Tibial artery (tissue), 4 donors: Measurements from ENCODE around the gene ACER3.

Experiments
- DNase-seq, 2 donors: peaks; one replicate each; pipeline ENCODE4 v3.0.0-alpha.2; 2019
- H3K27ac ChIP-seq, 2 donors: fragments of 200-600 bp; sonication (generic) in 1 of 2; 1 replicate in 1 of 2; 2 replicates in 1 of 2; pipeline ENCODE4 v1.5.1; 2018 to 2019; ENCODE audit warnings: mild to moderate bottlenecking in 1 of 2
- H3K27me3 ChIP-seq, 2 donors: fragments of 200-600 bp; sonication (generic) in 1 of 2; one replicate each; pipeline versions ENCODE4 v1.5.1 to v1.6.0; 2016 to 2019
- H3K36me3 ChIP-seq, 3 donors: fragments of 200-600 bp; sonication (generic) in 2 of 3; one replicate each; pipeline ENCODE4 v1.5.1; 2016 to 2019; ENCODE audit warnings: mild to moderate bottlenecking in 2 of 3
- H3K4me1 ChIP-seq, 4 donors: fragments of 200-600 bp; sonication (generic) in 2 of 4; 1 replicate in 3 of 4; 2 replicates in 1 of 4; pipeline ENCODE4 v1.5.1; 2016 to 2019
- H3K4me3 ChIP-seq, 2 donors: fragments of 200-600 bp; sonication (generic) in 1 of 2; 1 replicate in 1 of 2; 2 replicates in 1 of 2; pipeline ENCODE4 v1.5.1; 2018 to 2019; ENCODE audit warnings: mild to moderate bottlenecking in 2 of 2
- H3K9me3 ChIP-seq, 3 donors: fragments of 200-600 bp; sonication (generic) in 1 of 3; one replicate each; pipeline ENCODE4 v1.5.1; 2016 to 2019
- intact Hi-C: fragments of 100-400 bp; cut with DNase I; formaldehyde crosslinking; loops from one replicate; pipeline ENCODE4 v1.15.0; 2023; ENCODE audit warnings: low total_unique reads
- TF ChIP-seq, protein P1 (sequence below), 2 experiments: fragments of 200-600 bp in 1 of 2; fragments of 450-650 bp in 1 of 2; IDR thresholded peaks; one replicate each; pipeline ENCODE4 v1.5.1; 2017 to 2019; ENCODE audit warnings: antibody characterized with exemption in 2 of 2, mild to moderate bottlenecking in 1 of 2, moderate library complexity in 1 of 2

Gene ACER3

DNA sequence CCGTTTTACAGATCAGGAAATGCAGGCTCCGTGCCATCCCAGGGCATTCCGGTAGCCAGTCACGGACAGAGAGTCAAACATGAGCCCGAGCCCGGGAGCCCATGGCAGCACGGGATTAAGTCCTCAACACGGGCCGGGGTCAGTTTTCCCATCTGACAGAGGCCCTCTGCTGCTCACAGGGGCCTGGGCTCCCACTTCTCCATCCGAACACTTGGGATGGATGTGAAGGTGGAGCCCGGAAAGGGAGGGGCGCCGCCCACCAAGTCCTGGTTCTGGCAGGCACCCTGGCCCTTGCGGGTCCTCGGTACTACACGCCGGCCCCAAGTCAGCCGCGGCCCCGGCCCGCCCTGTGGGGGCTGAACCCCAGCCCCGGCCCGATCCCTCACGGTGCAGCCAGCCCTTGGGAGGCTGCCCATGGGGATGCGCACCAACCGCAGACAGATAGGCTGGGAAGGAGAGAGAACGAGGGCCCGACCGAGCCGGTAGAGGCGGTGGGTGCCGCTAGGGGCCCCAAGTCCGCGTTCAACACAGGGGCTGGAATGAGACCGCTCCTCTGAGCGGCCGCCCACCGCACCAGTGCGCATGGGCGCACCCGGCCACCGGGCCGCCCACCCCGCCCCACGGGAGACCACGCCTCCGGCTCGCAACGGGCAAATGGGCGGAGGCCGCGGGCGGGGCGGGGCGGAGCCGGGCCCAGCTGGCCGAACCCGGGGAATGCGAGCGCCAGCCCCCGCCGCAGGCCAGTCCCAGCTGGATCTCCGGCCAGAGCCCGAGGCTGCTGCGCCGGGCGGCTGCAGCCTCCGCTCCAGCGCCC lies 205.7 kb downstream of the ACER3 start, which contains the start of gene CAPN5:
Gene CAPN5 (plus strand): TSS at position 743 of the 814 bp plus-strand sequence. CDS start 17,916 bp downstream, outside the sequence.
- H3K27ac ChIP-seq: peak within 1 kb of the TSS; percentile 90 to 96
- intact Hi-C loops: loop anchor here (10.0 kb wide), 2 partner anchors 282 to 622 kb away; partner anchors contain the start of genes EMSY and TSKU
- TF ChIP-seq, protein P1, sequence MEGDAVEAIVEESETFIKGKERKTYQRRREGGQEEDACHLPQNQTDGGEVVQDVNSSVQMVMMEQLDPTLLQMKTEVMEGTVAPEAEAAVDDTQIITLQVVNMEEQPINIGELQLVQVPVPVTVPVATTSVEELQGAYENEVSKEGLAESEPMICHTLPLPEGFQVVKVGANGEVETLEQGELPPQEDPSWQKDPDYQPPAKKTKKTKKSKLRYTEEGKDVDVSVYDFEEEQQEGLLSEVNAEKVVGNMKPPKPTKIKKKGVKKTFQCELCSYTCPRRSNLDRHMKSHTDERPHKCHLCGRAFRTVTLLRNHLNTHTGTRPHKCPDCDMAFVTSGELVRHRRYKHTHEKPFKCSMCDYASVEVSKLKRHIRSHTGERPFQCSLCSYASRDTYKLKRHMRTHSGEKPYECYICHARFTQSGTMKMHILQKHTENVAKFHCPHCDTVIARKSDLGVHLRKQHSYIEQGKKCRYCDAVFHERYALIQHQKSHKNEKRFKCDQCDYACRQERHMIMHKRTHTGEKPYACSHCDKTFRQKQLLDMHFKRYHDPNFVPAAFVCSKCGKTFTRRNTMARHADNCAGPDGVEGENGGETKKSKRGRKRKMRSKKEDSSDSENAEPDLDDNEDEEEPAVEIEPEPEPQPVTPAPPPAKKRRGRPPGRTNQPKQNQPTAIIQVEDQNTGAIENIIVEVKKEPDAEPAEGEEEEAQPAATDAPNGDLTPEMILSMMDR (IDR thresholded peaks at IDR 0.05): peak; percentile 12 to 53
- H3K27me3 ChIP-seq: no peaks in the 10 kb centered on the region
- H3K4me3 ChIP-seq: peak within 1 kb of the TSS; percentile 79 to 91
- H3K4me1 ChIP-seq: peaks cover 0 to 16% (median 7%) of the 10 kb centered on the region in 4 donors
- peak; percentile 89 to 95 for DNase-seq
- H3K36me3 ChIP-seq: no peaks in the 10 kb centered on the region
- H3K9me3 ChIP-seq: no peaks in the 10 kb centered on the region

DNA sequence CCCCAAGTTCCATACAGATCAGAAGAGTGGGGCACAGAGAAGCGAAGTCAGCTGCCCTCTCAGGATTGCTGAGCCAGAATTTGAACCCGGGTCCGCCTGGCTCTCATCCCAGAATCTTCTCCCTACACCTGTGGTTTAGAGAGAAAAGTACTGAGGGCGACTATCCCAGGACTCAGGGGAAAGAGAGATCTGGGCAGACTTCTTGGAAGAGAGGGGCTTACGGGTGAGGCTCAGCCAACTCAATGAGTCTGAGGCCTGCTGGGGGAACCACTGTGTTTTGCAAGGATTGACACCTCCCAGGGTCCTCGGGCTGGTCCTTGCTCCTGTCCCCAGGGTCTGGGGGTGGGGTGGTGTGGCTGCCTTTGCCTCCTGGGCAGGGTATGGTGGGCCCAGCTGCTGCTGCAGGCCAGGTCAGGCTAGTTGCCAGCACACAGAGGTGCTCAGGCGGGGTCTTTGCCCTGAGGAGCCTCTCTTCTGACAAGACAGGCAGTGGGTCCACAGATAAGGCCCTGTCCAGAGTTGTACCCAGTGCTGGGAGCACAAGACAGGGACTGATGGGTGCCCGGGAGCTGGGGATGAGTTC lies 207.2 kb downstream of the ACER3 start:
- Histone ChIP-seq H3K27ac (peak overlapping the region in 1 of 2 donors; percentile 90), H3K4me1 (peaks cover 0 to 28% (median 18%) of the 10 kb centered on the region in 4 donors), H3K27me3 (no peaks in the 10 kb centered on the region), H3K36me3 (no peaks in the 10 kb centered on the region), H3K9me3 (no peaks in the 10 kb centered on the region), H3K4me3 (peak overlapping the region; percentile 79 to 91)
- TF ChIP-seq, protein P1 (IDR thresholded peaks at IDR 0.05): no peak
- peak in 1 of 2 donors; percentile 54 for DNase-seq
- intact Hi-C loops: loop anchor here (10.0 kb wide), 2 partner anchors 283 to 623 kb away; partner anchors contain the start of genes EMSY and TSKU

- H3K9me3 ChIP-seq: no peaks in the 10 kb centered on the region
- H3K4me3 ChIP-seq: no peak overlapping the region
- H3K27ac ChIP-seq: no peak overlapping the region
- TF ChIP-seq, protein P1 (IDR thresholded peaks at IDR 0.05): no peak
- no peaks in the 10 kb centered on the region for H3K27me3 ChIP-seq
- intact Hi-C loops: loop anchor here (10.0 kb wide), 2 partner anchors 284 to 624 kb away; partner anchors contain the start of genes EMSY and TSKU
- peaks cover 0 to 35% (median 25%) of the 10 kb centered on the region in 4 donors for H3K4me1 ChIP-seq
- peak in 1 of 2 donors; percentile 53 for DNase-seq
- no peaks in the 10 kb centered on the region for H3K36me3 ChIP-seq
These were observed 208.0 kb downstream of the ACER3 start for GRCh38 chr11:77068457-77069335.

GRCh38 chr11:77069336-77069968 lies 208.7 kb downstream of the ACER3 start:
- TF ChIP-seq, protein P1 (IDR thresholded peaks at IDR 0.05): no peak
- Histone ChIP-seq H3K4me1 (peaks cover 0 to 43% (median 33%) of the 10 kb centered on the region in 4 donors), H3K36me3 (no peaks in the 10 kb centered on the region), H3K27ac (no peak overlapping the region), H3K27me3 (no peaks in the 10 kb centered on the region), H3K9me3 (no peaks in the 10 kb centered on the region), H3K4me3 (no peak overlapping the region)
- intact Hi-C loops: loop anchor here (10.0 kb wide), 2 partner anchors 285 to 625 kb away; partner anchors contain the start of genes EMSY and TSKU
- DNase-seq: peak in 1 of 2 donors; percentile 40
